ACC112 (cell line): Measurements from ENCODE around the gene C9orf50.
"Not testable (repeated sequence)": the region's sequence is repeated elsewhere in the genome, so short reads cannot be mapped to it uniquely, and the experiment has no call there.

Experiments used
- H2AFZ ChIP-seq: fragments of 200-600 bp; sonication (generic); one replicate; pipeline ENCODE4 v1.6.0; 2017; ENCODE audit warnings: antibody characterized with exemption, low read length; ENCODE audit not compliant: unreplicated experiment
- H3K27ac ChIP-seq: fragments of 200-600 bp; sonication (generic); 2 replicates; pipeline ENCODE4 v1.5.1; 2014; ENCODE audit warnings: low read depth, mild to moderate bottlenecking, antibody characterized with exemption, low read length, moderate library complexity
- H3K27me3 ChIP-seq: fragments of 200-600 bp; sonication (generic); 2 replicates; pipeline ENCODE4 v1.6.1; 2014; ENCODE audit warnings: mild to moderate bottlenecking, antibody characterized with exemption, low read length, moderate library complexity, mixed read lengths; ENCODE audit not compliant: insufficient read depth
- H3K36me3 ChIP-seq: fragments of 200-600 bp; sonication (generic); 2 replicates; pipeline ENCODE4 v1.6.1; 2016; ENCODE audit warnings: mild to moderate bottlenecking, antibody characterized with exemption, low read length, moderate library complexity, mixed read lengths; ENCODE audit not compliant: insufficient read depth
- H3K4me1 ChIP-seq: fragments of 200-600 bp; sonication (generic); one replicate; pipeline ENCODE4 v1.6.1; 2016; ENCODE audit warnings: low read length, mixed read lengths; ENCODE audit not compliant: insufficient read depth, unreplicated experiment, control insufficient read depth
- H3K4me3 ChIP-seq: fragments of 200-600 bp; sonication (generic); 2 replicates; pipeline ENCODE4 v1.5.1; 2014; ENCODE audit warnings: mild to moderate bottlenecking, low read depth, low read length
- H3K79me2 ChIP-seq: fragments of 200-600 bp; sonication (generic); one replicate; pipeline ENCODE4 v1.6.0; 2016; ENCODE audit warnings: low read length; ENCODE audit not compliant: control insufficient read depth, unreplicated experiment, insufficient read depth

The C9orf50 gene

GRCh38 chr9:129639034-129639630 lies 18.2 kb upstream of the C9orf50 start:
- Histone ChIP-seq H3K4me1 (peaks cover 18% of the 10 kb centered on the region), H3K79me2 (peaks cover 45% of the 10 kb centered on the region)

GRCh38 chr9:129637673-129638439 lies 17.0 kb upstream of the C9orf50 start:
- no peak overlapping the region for H2AFZ ChIP-seq
- no peak overlapping the region for H3K4me3 ChIP-seq
- peaks cover 31% of the 10 kb centered on the region for H3K36me3 ChIP-seq
- H3K4me1 ChIP-seq: peaks cover 18% of the 10 kb centered on the region
- no peak overlapping the region for H3K27ac ChIP-seq
- H3K79me2 ChIP-seq: peaks cover 57% of the 10 kb centered on the region
- no peaks in the 10 kb centered on the region for H3K27me3 ChIP-seq

More at GRCh38 chr9:129639034-129639630, 18.2 kb upstream of the C9orf50 start:
- Histone ChIP-seq H3K36me3 (peaks cover 19% of the 10 kb centered on the region), H2AFZ (no peak overlapping the region), H3K27ac (0 out of 2 replicates have a peak overlapping the region, but pooled peaks have one; percentile 22), H3K4me3 (peak overlapping the region; percentile 98; the same call in 1 of the 2 replicates), H3K27me3 (no peaks in the 10 kb centered on the region)

- Histone ChIP-seq H3K27ac (no peak overlapping the region), H2AFZ (no peak overlapping the region), H3K36me3 (peaks cover 32% of the 10 kb centered on the region), H3K4me3 (no peak overlapping the region), H3K27me3 (no peaks in the 10 kb centered on the region), H3K79me2 (peaks cover 65% of the 10 kb centered on the region), H3K4me1 (peaks cover 25% of the 10 kb centered on the region)
Observed at GRCh38 chr9:129637102-129637501, 16.2 kb upstream of the C9orf50 start.

GRCh38 chr9:129636343-129636742 lies 15.4 kb upstream of the C9orf50 start:
- H3K4me1 ChIP-seq: peaks cover 32% of the 10 kb centered on the region
- H3K27me3 ChIP-seq, H3K27ac ChIP-seq, H2AFZ ChIP-seq, H3K4me3 ChIP-seq: not testable (repeated sequence)
- H3K36me3 ChIP-seq: peaks cover 32% of the 10 kb centered on the region
- H3K79me2 ChIP-seq: peaks cover 68% of the 10 kb centered on the region

GRCh38 chr9:129635099-129636065 lies 14.5 kb upstream of the C9orf50 start:
- peaks cover 68% of the 10 kb centered on the region for H3K79me2 ChIP-seq
- no peak overlapping the region for H3K4me3 ChIP-seq
- peaks cover 32% of the 10 kb centered on the region for H3K36me3 ChIP-seq
- H2AFZ ChIP-seq: no peak overlapping the region
- no peak overlapping the region for H3K27ac ChIP-seq
- H3K27me3 ChIP-seq: no peaks in the 10 kb centered on the region
- H3K4me1 ChIP-seq: peaks cover 34% of the 10 kb centered on the region

- Histone ChIP-seq H3K27me3 (no peaks in the 10 kb centered on the region), H3K4me1 (peaks cover 29% of the 10 kb centered on the region), H3K36me3 (peaks cover 32% of the 10 kb centered on the region)
Observed at GRCh38 chr9:129633848-129634247, 12.9 kb upstream of the C9orf50 start.

GRCh38 chr9:129633207-129633606 lies 12.3 kb upstream of the C9orf50 start:
- H3K4me3 ChIP-seq: no peak overlapping the region
- H3K36me3 ChIP-seq: peaks cover 32% of the 10 kb centered on the region

More at GRCh38 chr9:129633848-129634247, 12.9 kb upstream of the C9orf50 start:
- H3K79me2 ChIP-seq: peaks cover 68% of the 10 kb centered on the region
- H2AFZ ChIP-seq: no peak overlapping the region
- H3K4me3 ChIP-seq: no peak overlapping the region
- no peak overlapping the region for H3K27ac ChIP-seq

GRCh38 chr9:129632460-129632859 lies 11.6 kb upstream of the C9orf50 start:
- H3K36me3 ChIP-seq: peaks cover 28% of the 10 kb centered on the region

More at GRCh38 chr9:129633207-129633606, 12.3 kb upstream of the C9orf50 start:
- Histone ChIP-seq H3K27me3 (no peaks in the 10 kb centered on the region), H2AFZ (no peak overlapping the region), H3K79me2 (peaks cover 71% of the 10 kb centered on the region), H3K27ac (no peak overlapping the region), H3K4me1 (peaks cover 35% of the 10 kb centered on the region)

GRCh38 chr9:129631674-129632129 lies 10.8 kb upstream of the C9orf50 start:
- H3K36me3 ChIP-seq: peaks cover 25% of the 10 kb centered on the region
- no peaks in the 10 kb centered on the region for H3K27me3 ChIP-seq
- H3K27ac ChIP-seq: no peak overlapping the region
- H3K79me2 ChIP-seq: peaks cover 86% of the 10 kb centered on the region
- H2AFZ ChIP-seq: no peak overlapping the region
- H3K4me3 ChIP-seq: 0 out of 2 replicates have a peak overlapping the region, but pooled peaks have one; percentile 13
- H3K4me1 ChIP-seq: peaks cover 47% of the 10 kb centered on the region

More at GRCh38 chr9:129632460-129632859, 11.6 kb upstream of the C9orf50 start:
- Histone ChIP-seq H3K27ac (no peak overlapping the region), H3K27me3 (no peaks in the 10 kb centered on the region), H3K79me2 (peaks cover 79% of the 10 kb centered on the region), H2AFZ (no peak overlapping the region), H3K4me3 (no peak overlapping the region), H3K4me1 (peaks cover 43% of the 10 kb centered on the region)
